SH-SY5Y (cell line): ENCODE measurements around the gene EPHA6.

ENCODE experiments used
- GATA2 ChIP-seq: IDR thresholded peaks from 2 replicates; pipeline ENCODE4 v1.6.1; 2011; ENCODE audit warnings: mild to moderate bottlenecking, low read depth, low read length
- GATA3 ChIP-seq: IDR thresholded peaks from 2 replicates; pipeline ENCODE4 v1.6.1; 2011; ENCODE audit warnings: low read depth, mild to moderate bottlenecking, low read length, moderate library complexity

Gene EPHA6

DNA sequence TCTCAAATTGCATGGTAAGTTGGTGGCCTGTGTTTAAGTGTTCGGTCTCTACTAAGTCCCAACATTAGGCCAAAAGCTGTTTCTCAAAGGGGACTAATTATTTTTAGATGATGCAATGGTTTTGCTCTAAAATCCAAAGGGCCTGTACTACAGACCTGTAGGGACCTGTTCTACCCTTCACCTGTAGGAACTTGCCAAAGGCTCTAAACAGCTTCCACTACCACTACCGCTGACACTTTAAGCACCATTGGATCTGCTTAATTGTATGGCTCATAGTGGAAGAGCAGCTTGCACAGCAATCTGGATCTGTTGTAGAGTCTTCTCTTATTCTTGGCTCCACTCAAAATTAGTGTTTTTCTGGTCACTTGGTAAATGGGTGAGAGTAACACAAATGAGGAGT is 346.8 kb downstream of the EPHA6 start:
- TF ChIP-seq GATA3 (no peak), GATA2 (no peak)

DNA sequence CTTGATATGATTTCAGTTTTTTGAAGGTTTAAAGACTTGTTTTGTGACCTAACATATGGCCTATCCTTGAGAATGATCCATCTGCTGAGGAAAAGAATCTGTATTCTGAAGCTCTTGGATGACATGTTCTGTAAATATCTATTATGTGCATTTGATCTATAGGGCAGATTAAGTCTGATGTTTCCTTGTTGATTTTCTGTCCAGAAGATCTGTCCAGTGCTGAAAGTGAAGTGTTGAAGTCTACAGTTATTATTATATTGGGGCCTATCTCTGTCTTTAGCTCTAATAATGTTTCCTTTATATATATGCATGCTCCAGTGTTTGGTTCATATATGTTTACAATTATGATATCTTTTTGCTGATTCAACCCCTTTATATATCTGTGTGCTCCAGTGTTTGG is 362.8 kb downstream of the EPHA6 start:
- no peak for TF ChIP-seq GATA3
- no peak for TF ChIP-seq GATA2

DNA sequence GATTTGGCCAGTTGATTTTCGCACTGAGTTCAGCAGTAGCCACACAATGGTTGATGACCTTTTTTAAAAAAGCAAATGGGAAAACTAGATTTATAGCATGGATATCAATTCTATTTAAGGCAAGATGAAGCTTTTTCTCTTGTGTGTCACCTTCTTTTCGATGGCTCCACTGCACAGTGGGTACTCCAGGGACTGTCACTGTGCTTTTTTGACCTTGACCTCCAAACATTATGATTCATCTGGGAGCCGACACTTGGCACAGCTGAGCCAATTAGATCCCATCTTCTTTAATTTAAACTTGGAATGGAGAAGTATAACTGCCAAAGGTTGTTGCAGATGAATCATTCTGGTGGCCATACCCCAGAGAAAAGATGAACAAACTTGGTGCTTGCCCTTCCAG is 367.3 kb downstream of the EPHA6 start:
- TF ChIP-seq GATA3 (no peak), GATA2 (no peak)

DNA sequence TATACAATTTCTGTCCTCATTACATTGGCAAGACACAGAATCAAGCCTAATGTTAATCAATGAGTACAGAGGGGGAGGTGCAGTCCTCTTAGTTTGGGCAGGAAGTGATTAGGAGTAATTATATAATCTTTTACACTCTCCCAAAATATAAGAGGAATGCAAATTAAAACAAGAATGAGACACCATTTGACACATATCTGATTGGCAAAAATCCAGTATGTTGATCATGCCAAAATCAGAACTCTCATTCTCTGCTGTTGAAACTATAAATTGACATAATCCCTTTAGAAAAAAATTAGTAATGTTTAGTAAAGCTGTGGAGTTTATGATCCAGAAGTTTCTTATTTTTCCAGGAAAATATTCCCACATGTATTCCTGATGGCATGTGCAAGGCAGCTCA is 373.4 kb downstream of the EPHA6 start:
- TF ChIP-seq GATA3 (no peak), GATA2 (0 out of 2 replicates have a peak, but pooled peaks have one; percentile 11)

DNA sequence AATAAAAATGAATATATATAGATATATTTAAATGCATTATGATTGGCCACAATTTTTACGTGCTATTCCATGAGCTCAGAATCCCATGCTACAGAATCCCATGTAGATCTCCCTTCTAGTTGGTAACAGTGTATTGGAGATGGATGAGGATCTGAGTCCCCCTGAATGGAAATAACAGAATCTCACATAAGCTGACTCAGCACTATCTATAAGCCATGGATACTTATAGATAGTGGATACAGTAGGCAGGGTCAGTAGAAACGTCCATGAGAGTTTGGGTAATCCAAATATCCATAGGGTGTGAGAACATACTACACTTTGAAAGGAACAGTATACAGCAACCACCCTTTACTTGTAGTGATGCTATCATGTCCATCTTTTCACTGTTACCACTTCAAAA is 375.4 kb downstream of the EPHA6 start:
- TF ChIP-seq GATA3 (no peak), GATA2 (no peak)

DNA sequence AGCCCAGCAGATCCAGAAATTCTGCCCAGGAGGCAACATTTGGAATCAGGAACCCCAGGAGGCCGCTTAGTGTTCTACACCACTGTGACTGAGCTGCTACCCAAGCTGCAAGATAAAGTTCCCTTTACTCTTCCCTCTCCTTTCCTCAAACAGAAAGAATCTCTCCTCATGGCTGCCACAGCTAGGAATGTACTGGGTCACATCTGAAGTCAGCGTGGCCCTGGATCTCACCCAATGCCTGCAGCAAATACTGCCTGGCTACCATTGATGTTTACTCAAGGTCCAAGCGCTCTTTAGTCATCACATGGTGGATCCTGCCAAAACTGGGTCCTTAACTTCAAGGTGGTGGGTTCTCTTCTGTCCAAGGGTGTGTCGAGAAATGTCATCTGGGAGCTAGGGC is 382.7 kb downstream of the EPHA6 start:
- TF ChIP-seq GATA3 (no peak), GATA2 (no peak)

DNA sequence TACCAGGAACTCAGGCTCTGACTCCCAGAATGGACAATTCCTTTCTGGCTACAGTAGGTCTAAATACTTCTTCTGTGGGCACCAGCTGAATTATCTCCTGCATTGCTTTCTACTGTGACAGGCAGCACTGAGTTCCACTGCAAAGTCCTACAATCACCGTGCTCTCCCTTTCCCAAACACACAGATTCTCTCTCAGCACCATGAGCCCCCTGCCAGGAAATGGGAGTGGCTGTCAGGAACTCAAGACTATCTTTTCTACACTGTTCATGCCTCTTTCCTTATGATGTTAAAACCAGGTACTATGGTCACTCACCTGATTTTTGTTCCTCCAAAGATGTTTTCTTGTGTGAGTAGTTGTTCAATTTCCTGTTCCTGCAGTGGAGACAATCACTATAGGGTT is 383.4 kb downstream of the EPHA6 start:
- TF ChIP-seq GATA3 (no peak), GATA2 (no peak)

DNA sequence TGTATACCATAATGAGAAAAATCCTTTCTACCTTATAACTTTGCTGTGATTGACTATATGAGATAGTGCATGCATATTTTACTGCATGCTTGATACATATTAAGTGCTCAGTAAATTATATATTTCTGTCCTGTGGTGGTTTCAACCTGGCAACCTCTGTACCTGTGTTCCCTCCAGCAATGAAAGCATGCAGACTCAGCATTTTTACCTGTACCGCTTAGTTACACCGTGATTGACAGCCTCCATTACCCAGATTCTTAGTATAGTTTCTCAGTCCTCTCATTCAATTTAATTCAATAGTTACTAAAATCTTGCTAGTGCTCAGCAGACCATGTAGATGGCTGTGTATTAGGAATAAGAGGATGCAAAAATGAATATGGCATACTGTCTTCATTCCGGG is 386.0 kb downstream of the EPHA6 start:
- no peak for TF ChIP-seq GATA3
- no peak for TF ChIP-seq GATA2

DNA sequence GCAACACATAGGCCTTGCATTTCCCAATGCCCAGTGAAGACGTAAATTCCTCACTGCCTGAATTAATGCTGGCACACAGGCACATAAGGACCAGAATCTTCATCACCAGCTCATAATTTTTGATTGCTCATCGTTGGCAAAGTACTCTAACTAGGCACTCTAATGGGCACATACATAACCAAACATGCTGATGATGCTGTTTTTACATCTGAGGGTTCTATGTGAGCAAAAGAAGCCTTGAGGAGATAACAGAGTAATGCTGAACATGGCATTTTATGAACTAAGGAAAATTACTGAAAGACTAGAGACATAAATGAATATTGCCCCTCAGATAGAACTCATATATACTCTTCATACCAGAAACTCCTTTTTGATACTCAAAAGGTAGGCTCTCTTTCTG is 387.4 kb downstream of the EPHA6 start:
- TF ChIP-seq GATA2 (no peak), GATA3 (no peak)

DNA sequence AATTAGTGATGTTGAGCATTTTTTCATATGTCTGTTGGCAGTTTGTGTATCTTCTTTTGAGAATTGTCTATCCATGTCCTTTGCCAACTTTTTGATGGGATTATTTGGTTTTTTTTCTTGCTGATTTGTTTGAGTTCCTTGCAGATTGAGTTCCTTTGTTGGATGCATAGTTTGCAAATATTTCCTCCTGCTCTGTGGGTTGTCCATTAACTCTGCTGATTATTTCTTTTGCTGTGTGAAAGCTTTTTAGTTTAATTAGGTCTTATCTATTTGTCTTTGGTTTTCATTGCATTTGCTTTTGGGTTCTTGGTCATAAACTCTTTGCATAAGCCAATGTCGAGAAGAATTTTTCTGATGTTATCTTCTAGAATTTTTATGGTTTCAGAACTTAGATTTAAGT is 414.6 kb downstream of the EPHA6 start:
- TF ChIP-seq GATA3: no peak
- TF ChIP-seq GATA2: no peak

DNA sequence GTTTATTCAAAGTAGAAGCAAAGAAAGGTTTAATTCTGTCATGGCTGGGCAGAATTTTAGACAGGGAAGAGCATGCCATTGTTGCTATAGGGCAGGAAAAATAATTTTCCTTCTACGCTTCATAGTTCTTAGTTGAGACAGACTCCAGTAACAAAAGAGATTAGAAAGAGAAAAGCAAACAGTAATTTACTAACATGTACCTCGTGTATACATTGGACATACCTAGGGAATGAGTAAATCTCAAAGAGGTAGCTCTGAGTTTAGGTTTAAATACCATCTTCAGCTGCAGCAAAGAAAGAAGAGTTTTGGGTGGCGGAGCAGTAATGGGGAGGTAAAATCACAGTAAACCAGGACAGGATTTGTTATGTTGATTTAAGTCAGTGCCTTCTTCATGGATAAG is 416.1 kb downstream of the EPHA6 start:
- TF ChIP-seq GATA2: no peak
- no peak for TF ChIP-seq GATA3

DNA sequence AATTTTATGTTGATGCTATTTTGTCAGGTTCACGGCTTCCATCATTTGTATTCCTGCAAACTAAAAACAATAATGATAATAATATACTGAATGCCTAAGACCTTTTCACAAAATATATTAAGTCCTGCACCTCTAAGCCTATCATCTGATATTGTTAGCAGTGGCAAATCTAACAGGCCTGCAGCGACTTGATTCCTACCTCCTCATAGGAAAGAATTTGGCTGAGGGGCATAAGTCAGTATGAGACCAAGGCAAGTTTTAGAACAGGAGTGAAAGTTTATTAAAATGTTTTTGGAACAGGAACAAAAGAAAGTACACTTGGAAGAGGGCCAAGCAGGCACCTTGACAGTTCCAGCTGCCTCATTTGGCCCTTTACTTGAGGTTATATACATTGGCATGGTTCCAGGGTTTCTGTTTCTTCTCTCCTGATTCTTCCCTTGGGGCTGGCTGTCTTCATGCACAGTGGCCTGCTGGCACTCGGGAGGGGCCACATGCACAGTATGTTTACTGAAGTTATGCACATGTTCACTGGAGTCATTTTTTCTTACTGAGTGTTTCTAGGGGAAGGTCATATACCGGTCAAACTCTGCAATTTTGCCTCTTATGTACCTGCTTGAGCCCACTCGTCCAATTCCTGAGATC is 418.1 kb downstream of the EPHA6 start:
- no peak for TF ChIP-seq GATA2
- TF ChIP-seq GATA3: no peak

DNA sequence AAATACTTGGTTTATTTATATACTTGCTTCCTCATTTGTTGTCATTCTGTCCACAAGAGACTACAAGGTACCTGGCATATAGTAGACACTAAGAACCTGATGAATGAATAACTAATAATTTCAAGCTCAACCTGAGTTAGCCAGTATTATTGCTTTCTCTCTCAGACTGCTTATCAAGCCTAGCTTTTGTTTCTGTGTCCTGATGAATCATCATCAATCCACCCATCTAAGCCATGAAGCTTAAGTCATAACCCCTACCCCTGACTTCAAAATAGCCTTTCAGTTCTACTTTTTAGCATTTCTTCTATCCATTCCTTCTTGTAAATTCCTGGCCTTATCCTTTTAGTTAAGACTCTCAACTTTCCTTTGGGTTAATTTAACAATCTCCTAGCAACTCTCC is 420.8 kb downstream of the EPHA6 start:
- TF ChIP-seq GATA2: no peak
- no peak for TF ChIP-seq GATA3

DNA sequence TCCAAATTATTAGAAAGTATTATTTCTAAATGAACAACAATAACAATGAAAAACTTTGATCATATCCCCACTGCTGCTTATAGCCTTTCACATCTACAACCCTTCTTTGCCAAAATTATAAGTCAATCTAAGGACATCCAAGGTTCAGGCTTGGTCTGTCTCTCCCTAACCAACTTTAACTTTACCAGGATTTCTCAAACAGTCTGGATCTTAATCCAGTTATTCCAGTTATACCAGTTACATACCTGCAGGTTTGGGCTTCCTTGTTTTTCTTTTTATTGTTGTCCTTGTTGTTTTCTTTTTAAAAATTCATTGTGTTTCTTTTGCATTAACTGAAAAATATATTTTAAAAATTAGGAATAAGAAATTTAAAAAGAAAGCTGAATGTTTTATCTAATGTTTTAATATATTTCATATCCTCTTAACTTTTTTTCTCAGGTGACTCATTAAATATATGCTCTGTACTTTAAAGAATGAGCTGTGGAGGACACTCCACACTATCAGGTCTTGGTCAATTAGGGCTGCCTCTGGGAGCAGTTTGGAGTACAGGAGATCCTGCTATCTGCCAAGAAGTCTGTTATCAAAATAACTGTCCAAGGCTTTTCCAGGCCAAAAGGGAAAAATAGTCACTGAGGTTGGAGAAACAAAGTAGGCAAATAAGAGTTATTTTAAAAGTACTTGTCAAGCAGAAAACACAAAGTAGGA is 421.4 kb downstream of the EPHA6 start:
- TF ChIP-seq GATA2 (no peak), GATA3 (no peak)

DNA sequence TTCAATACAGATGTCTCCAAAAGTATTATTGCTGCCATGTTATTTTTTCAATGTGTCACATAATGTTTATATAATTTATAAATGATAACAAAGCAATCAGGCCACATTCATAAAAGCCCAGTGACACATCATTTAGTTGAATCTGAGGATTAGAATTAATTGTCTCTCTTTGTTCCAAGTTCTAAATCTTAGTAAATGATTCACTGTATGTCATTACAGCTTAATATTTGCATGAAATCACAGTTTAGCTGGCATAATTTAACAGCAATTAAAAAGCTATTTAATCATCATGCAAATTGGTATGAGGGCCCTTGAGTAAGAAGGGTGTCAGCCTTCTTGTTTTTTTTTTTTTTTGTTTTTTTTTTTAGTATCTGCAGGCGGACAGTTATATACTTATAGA is 427.0 kb downstream of the EPHA6 start:
- no peak for TF ChIP-seq GATA2
